ENCODE measurements around the gene XPO4. TPM values are rescaled to one million over a fixed set of nuclear protein-coding genes. Genes with fewer than 3 reads are reported as not detected.
"Not testable (repeated sequence)": the region's sequence is repeated elsewhere in the genome, so short reads cannot be mapped to it uniquely, and the experiment has no call there.

Gene XPO4
- total RNA-seq, 1 donor from 2014 or later: 25.6 TPM

DNA sequence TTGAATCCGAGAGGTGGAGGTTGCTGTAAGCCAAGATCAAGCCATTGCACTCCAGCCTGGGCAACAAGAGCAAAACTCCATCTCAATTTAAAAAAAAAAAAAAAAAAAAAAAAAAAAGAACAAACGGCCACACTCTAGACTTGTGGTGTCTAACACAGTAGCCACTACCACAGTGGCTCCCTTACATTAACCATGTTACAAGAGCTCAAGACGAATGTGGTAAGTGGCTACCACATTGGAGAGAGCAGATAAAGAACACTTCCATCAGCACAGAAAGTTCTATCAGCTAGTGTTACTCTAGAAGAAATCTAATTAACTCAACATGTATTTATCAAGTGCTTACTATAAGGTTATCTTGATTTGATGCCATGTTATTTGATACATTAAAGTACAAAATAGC is 11.5 kb downstream of the XPO4 start:
- no peak for DNase-seq (ENCODE audit: low spot score)

GRCh38 chr13:20890540-20890939 is 12.0 kb downstream of the XPO4 start:
- DNase-seq (ENCODE audit: low spot score): not testable (repeated sequence)

- DNase-seq (ENCODE audit: low spot score): no peak
Observed at GRCh38 chr13:20882206-20882605, 20.3 kb downstream of the XPO4 start.

GRCh38 chr13:20877902-20878301 is 24.6 kb downstream of the XPO4 start:
- no peak for DNase-seq (ENCODE audit: low spot score)

- not testable (repeated sequence) for DNase-seq (ENCODE audit: low spot score)
Observed at GRCh38 chr13:20876802-20877201, 25.7 kb downstream of the XPO4 start.

DNA sequence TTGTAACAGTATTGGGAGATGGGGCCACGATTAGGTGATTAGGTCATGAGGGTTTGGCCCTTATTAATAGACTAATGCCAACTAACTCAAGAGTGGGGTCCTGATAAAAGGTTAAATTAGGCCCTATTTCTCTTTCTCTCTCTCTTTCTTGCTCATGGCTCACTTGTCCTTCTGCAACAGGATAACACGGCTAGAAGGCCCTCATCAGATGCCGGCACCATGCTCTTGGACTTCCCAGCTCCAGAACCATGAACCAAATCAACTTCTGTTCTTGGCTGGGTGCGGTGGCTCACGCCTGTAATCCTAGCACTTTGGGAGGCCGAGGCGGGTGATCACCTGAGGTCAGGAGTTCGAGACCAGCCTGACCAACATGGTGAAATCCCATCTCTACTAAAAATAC is 28.1 kb downstream of the XPO4 start:
- DNase-seq (ENCODE audit: low spot score): not testable (repeated sequence)

DNA sequence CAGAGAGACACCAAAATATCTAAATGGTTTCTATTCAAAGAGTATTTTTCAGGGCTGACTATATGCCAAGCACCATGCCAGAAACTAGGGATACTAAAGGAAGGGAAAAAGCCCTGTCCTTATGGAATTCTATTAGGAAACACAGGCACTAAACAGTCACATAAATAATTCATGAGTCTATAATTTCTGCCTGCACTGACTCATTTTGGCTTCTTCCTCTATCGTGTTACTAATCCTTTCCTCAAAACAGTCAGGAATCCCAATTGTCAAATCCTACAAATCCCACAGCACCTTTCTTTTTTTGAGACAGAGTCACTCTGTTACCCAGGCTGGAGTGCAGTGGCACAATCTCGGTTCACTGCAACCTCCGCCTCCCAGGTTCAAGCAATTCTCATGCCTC is 29.2 kb downstream of the XPO4 start:
- no peak for DNase-seq (ENCODE audit: low spot score)

DNA sequence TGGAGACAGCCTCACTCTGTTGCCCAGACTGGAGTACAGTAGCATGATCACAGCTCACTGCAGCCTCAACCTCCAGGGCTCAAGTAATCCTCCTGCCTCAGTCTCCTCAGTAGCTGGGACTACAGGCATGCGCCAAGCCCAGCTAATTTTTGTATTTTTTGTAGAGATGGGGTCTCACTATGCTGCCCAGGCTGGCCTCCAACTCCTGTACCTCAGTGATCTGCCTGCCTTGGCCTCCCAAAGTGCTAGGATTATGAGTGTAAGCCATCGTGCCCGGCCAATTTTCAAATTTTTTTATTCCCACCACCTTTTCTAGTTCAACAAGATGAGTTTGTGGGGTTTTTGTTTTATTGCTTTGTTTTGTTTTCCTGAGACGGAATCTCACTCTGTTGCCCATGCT is 31.7 kb downstream of the XPO4 start:
- no peak for DNase-seq (ENCODE audit: low spot score)

- DNase-seq (ENCODE audit: low spot score): no peak
Observed at GRCh38 chr13:20869540-20869939, 33.0 kb downstream of the XPO4 start.

DNA sequence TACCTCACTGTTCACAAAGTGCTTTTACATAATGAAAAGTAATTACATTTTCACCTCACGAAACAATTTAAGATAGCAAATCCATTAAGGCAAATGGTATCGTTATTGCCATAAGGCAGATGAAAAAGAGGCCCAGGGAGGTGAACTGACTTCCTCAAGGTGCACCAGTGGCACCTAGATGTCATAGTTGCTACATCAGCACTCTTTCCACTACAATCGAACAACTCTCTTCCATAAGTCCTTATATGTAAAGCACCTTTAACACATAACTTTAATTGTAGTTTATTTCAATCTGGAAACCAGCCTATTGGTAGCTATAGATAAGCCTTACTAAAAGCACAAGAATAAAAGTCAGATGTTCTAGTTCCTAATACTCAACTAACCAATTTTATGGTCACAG is 35.1 kb downstream of the XPO4 start:
- no peak for DNase-seq (ENCODE audit: low spot score)

DNA sequence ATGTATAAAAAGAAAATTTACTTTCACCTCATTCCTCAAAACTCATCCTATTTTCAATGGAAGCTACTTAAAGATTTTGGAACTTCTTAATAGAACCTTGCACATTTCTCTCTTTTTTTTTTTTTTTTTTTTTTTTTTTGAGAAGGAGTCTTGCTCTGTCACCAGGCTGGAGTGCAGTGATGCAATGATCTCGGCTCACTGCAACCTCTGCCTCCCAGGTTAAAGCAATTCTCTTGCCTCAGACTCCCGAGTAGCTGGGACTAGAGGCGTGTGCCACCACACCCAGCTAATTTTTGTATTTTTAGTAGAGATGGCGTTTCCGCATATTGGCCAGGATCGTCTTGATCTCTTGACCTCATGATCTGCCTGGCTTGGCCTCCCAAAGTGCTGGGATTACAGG is 40.9 kb downstream of the XPO4 start:
- DNase-seq (ENCODE audit: low spot score): not testable (repeated sequence)

DNA sequence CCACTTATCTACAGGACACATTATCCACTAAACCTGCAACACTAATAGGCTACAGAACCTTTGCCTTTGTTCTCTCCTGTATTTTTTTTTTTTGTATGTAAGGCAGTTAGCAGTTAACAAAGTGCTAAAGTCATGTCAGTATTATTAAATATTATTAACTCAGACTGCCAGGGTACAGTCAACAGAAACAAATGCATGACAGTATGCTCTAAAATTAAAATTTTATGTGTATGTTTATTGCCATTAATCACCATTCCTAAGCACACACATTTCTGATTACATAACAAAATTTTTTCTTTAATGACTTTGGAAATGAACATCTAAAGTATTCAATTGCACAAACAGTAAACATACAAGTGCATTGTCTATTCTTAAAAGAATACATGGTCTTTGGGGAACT is 41.7 kb downstream of the XPO4 start:
- no peak for DNase-seq (ENCODE audit: low spot score)

GRCh38 chr13:20856650-20857049 is 45.9 kb downstream of the XPO4 start:
- DNase-seq (ENCODE audit: low spot score): no peak

GRCh38 chr13:20851844-20852402 is 50.6 kb downstream of the XPO4 start:
- DNase-seq (ENCODE audit: low spot score): no peak

DNA sequence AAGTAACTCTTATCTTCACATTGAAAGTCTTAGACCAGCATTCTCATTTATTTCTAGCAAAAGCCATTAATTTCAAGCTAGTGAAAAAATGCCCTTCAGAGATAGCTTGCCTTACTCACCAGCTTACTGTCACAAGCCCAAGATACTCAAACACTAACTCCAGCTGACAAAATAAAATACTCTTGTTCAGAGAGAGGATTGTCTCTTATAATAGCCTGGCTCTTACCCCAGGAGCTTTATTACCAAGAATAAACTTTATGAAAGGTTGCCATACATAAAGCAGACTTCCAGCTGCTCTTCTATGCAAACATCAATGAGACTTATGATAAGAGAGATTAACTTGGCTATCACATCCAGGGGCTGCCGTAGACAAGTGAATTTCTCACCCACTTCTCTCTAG is 53.6 kb downstream of the XPO4 start:
- no peak for DNase-seq (ENCODE audit: low spot score)

GRCh38 chr13:20848203-20848602 is 54.3 kb downstream of the XPO4 start:
- DNase-seq (ENCODE audit: low spot score): no peak

DNA sequence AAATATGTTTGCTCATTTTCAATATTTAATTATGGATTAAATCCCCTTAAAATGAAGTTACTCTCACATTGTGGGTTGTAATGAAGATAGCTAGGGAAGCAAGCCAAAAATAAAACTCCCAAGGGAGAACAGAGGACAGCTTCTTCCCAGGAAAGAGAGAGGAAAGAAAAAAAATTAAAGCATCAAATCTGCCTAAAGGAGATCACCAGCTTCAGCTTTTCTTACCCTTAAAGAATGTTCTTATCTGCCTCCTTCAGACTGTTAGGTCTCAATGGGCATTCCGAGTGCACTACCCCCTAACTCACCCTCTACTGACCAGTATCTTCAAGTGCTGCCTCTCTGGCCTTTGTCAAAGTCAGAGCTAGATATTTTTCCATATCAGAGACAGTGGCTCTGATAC is 55.2 kb downstream of the XPO4 start:
- DNase-seq (ENCODE audit: low spot score): no peak

- no peak for DNase-seq (ENCODE audit: low spot score)
Observed at GRCh38 chr13:20843166-20843565, 59.4 kb downstream of the XPO4 start.

GRCh38 chr13:20840568-20840967 is 62.0 kb downstream of the XPO4 start:
- no peak for DNase-seq (ENCODE audit: low spot score)

DNA sequence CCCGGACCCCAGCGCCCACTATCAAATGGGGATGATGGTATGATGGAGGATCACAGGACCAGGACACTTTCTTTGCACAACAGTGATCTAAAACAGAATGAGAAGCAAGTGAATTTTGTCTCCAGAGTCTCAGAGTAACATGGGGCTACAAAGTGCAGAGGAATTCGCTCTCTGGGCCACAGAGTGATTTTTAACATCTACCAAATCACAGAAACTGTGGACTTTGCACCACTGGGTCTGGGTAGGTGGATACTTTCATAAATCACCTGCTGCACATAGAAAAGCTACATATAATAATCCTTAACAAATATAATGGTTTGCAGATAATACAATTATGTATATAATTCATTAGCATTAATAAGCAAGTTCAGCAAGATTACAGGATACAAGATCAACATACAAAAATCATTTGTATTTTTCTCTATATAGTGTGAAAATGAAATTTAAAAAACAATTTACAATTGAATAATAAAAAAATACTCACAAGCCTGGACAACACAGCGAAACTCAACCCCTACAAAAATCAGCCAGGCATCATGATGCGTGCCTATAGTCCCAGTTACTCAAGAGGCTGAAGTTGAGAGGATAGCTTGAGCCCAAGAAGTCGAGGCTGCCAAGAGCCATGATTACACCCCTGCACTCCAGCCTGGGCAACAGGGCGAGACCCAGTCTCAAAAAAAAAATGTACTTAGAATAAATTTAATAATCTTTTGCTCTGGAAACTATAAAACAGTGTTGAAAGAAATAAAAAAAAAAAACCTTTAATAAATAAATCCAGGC is 68.5 kb downstream of the XPO4 start:
- no peak for DNase-seq (ENCODE audit: low spot score)

DNA sequence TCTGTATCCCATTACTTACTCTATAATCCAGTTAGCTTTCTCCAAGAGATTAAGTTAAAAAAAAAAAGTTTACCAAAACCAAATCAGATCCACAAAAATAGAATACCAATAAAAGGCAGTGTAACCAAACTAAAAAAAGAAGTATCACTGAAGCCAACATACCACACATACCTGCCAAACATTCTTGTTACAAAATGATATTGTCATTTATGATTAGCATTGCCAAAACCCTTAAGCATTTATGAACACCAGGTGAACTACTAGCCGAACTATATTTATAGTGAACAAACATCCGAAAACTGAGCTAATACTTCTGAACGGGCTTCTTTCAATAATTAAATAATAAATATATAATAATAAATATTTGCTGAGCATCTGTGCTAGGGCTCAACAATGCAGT is 69.7 kb downstream of the XPO4 start:
- no peak for DNase-seq (ENCODE audit: low spot score)

DNA sequence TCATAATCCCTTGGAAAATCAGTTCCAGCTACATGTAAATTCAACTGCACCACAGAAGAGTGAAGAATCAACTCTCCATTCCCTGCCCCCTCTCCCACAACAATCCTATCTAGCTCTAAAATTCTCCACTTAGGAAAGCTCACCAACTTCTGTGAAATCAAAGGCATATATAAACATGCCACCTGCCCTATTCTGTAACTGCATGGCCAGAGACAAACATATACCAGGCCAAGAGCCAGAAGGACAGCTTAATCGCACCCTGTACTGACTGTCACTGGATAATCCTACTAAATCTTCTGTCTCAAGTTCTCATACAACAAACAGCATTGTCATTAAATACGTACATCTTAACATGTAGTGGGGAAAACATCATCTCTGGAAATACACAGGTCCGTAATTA is 70.6 kb downstream of the XPO4 start:
- DNase-seq (ENCODE audit: low spot score): no peak

DNA sequence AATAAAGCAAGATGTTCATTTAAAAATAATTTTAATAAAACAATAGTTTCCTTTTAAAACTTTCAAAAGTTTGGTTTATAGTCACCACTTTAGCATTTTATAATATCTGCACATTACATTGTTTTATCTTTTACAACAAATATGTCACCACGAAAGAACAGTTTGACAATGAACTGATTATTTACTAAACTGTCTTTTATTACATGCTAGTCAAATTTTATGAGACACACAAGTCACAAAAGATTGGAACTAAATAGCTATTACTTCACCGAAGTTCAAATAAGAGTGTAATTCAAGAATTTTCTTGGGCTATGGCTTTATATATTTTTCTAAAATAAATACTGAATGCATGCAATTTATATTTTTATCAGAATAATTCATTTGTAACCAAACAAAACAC is 71.3 kb downstream of the XPO4 start:
- DNase-seq (ENCODE audit: low spot score): no peak
